Fibroblast of lung (primary cell): Measurements from ENCODE around the gene STX7. TPM values are rescaled to one million over a fixed set of nuclear protein-coding genes. Genes with fewer than 3 reads are reported as not detected.

Source experiments
- DNase-seq, 2 donors: peaks; one replicate each; pipeline versions ENCODE4 v3.0.0 to v3.0.0-alpha.2; 2010; ENCODE audit warnings: low read depth in 2 of 2
- H2AFZ ChIP-seq: 2 replicates; pipeline ENCODE4 v1.5.1; 2012; ENCODE audit warnings: low read length, control low read depth, inconsistent platforms
- H3K27ac ChIP-seq: 2 replicates; pipeline ENCODE4 v1.5.1; 2011; ENCODE audit warnings: low read length, control low read depth; ENCODE audit not compliant: insufficient read depth
- H3K27me3 ChIP-seq: 2 replicates; pipeline ENCODE4 v1.5.1; 2011; ENCODE audit warnings: mild to moderate bottlenecking, low read length; ENCODE audit not compliant: control insufficient read depth, insufficient read depth
- H3K36me3 ChIP-seq: 2 replicates; pipeline ENCODE4 v1.5.1; 2011; ENCODE audit warnings: low read length; ENCODE audit not compliant: control insufficient read depth, insufficient read depth
- H3K4me1 ChIP-seq: 2 replicates; pipeline ENCODE4 v1.5.1; 2011; ENCODE audit warnings: low read length; ENCODE audit not compliant: control insufficient read depth, insufficient read depth; ENCODE audit errors: extremely low read depth
- H3K4me2 ChIP-seq: 2 replicates; pipeline ENCODE4 v1.5.1; 2011; ENCODE audit warnings: low read length, control low read depth; ENCODE audit not compliant: insufficient read depth; ENCODE audit errors: extremely low read depth
- H3K4me3 ChIP-seq, 4 experiments: fragments of 200-600 bp in 1 of 4; sonication (generic) in 1 of 4; replicated peaks in 1 of 4; 2 replicates each; pipeline ENCODE4 v1.5.1; 2011 to 2016; ENCODE audit warnings: low read length in 4 of 4, low read depth in 3 of 4, mild to moderate bottlenecking in 3 of 4, control low read depth in 2 of 4, inconsistent platforms in 1 of 4, mixed read lengths in 1 of 4; ENCODE audit not compliant: insufficient read depth in 1 of 4; ENCODE audit errors: control extremely low read depth in 1 of 4
- H3K79me2 ChIP-seq: 2 replicates; pipeline ENCODE4 v1.5.1; 2012; ENCODE audit warnings: mild to moderate bottlenecking, low read length, inconsistent platforms; ENCODE audit not compliant: control insufficient read depth, insufficient read depth
- H3K9ac ChIP-seq: 2 replicates; pipeline ENCODE4 v1.5.1; 2011; ENCODE audit warnings: mild to moderate bottlenecking, low read length, control low read depth; ENCODE audit not compliant: insufficient read depth
- H3K9me3 ChIP-seq: 2 replicates; pipeline ENCODE4 v1.5.1; 2012; ENCODE audit warnings: low read depth, low read length; ENCODE audit not compliant: control insufficient read depth, insufficient read depth
- H4K20me1 ChIP-seq: 2 replicates; pipeline ENCODE4 v1.5.1; 2011; ENCODE audit warnings: low read length; ENCODE audit not compliant: control insufficient read depth, insufficient read depth; ENCODE audit errors: extremely low read depth
- CTCF ChIP-seq, 2 donors: IDR thresholded peaks in 1 of 2; conservative IDR thresholded peaks in 1 of 2; 1 replicate in 1 of 2; 2 replicates in 1 of 2; pipeline ENCODE4 v1.5.1; 2011 to 2012; ENCODE audit warnings: low read length in 2 of 2, control low read depth in 1 of 2, inconsistent platforms in 1 of 2, low read depth in 1 of 2, mild to moderate bottlenecking in 1 of 2
- EZH2 ChIP-seq: IDR thresholded peaks from 2 replicates; pipeline ENCODE4 v1.5.1; 2012; ENCODE audit warnings: low read length, control low read depth, mild to moderate bottlenecking; ENCODE audit errors: missing control alignments
- polyA plus RNA-seq, 2 donors: library from polyadenylated mRNA; depleted of rRNA in 1 of 2; stranded (reverse) in 1 of 2; unstranded in 1 of 2; fragments of >200 nt; gene quantifications; 2 replicates each; pipeline ENCODE4 v1.2.1, GENCODE V29; 2011 to 2012; ENCODE audit warnings: missing spikeins in 1 of 2
- total RNA-seq: library from RNA; depleted of rRNA; stranded (reverse); fragments of >200 nt; gene quantifications from 2 replicates; pipeline ENCODE4 v1.2.1, GENCODE V29; 2014

The STX7 gene
- total and polyA plus RNA-seq, 2 donors (not counting 1 experiment from before 2014, with no cell fraction given) = 52.1 to 53.0 TPM

GRCh38 chr6:132506461-132506860 is 6.5 kb downstream of the STX7 start:
- Histone ChIP-seq H3K4me3 (no peak overlapping the region), H3K27ac (no peak overlapping the region), H3K79me2 (peaks cover 64% of the 10 kb centered on the region), H3K27me3 (no peaks in the 10 kb centered on the region), H3K4me1 (no peaks in the 10 kb centered on the region), H4K20me1 (peaks cover 4% of the 10 kb centered on the region), H3K4me2 (no peak overlapping the region), H3K9me3 (no peaks in the 10 kb centered on the region), H3K36me3 (peaks cover under 1% of the 10 kb centered on the region), H2AFZ (no peak overlapping the region), H3K9ac (no peak overlapping the region)
- TF ChIP-seq EZH2 (no peak), CTCF (conservative IDR thresholded peaks at IDR 0.05 in 1 of 2, IDR thresholded peaks at IDR 0.05 in 1 of 2; ENCODE audit: low read depth in 1 of 2, low read length in 2 of 2) (no peak)
- no peak for DNase-seq

- Histone ChIP-seq H3K27me3 (no peaks in the 10 kb centered on the region), H2AFZ (no peak overlapping the region), H3K4me2 (no peak overlapping the region), H3K9me3 (no peaks in the 10 kb centered on the region), H3K27ac (no peak overlapping the region), H3K9ac (no peak overlapping the region), H3K4me1 (no peaks in the 10 kb centered on the region), H3K4me3 (no peak overlapping the region), H4K20me1 (peaks cover 4% of the 10 kb centered on the region), H3K79me2 (peaks cover 53% of the 10 kb centered on the region), H3K36me3 (peaks cover 2% of the 10 kb centered on the region)
- no peak for DNase-seq
- TF ChIP-seq EZH2 (no peak), CTCF (conservative IDR thresholded peaks at IDR 0.05 in 1 of 2, IDR thresholded peaks at IDR 0.05 in 1 of 2; ENCODE audit: low read depth in 1 of 2, low read length in 2 of 2) (no peak)
These were observed 7.8 kb downstream of the STX7 start for GRCh38 chr6:132505158-132505557.

GRCh38 chr6:132504757-132505156 is 8.2 kb downstream of the STX7 start:
- no peaks in the 10 kb centered on the region for H3K4me1 ChIP-seq
- DNase-seq = no peak
- no peaks in the 10 kb centered on the region for H3K9me3 ChIP-seq
- no peak overlapping the region for H2AFZ ChIP-seq
- H3K4me3 ChIP-seq = no peak overlapping the region
- H3K79me2 ChIP-seq = peaks cover 49% of the 10 kb centered on the region
- H3K27ac ChIP-seq = no peak overlapping the region
- H3K27me3 ChIP-seq = no peaks in the 10 kb centered on the region
- H3K36me3 ChIP-seq = peaks cover 2% of the 10 kb centered on the region
- H3K4me2 ChIP-seq = no peak overlapping the region
- TF ChIP-seq CTCF (conservative IDR thresholded peaks at IDR 0.05 in 1 of 2, IDR thresholded peaks at IDR 0.05 in 1 of 2; ENCODE audit: low read depth in 1 of 2, low read length in 2 of 2) = no peak
- no peak for TF ChIP-seq EZH2
- peaks cover 4% of the 10 kb centered on the region for H4K20me1 ChIP-seq
- H3K9ac ChIP-seq = no peak overlapping the region
